Mesenchymal stem cell (in vitro differentiated cells and primary cell): ENCODE data around the gene CIAO3.

ENCODE experiments used
- DNase-seq: peaks from one replicate; pipeline ENCODE4 v3.0.0-alpha.2; 2013
- H2AFZ ChIP-seq: one replicate; pipeline ENCODE4 v1.6.1; 2013; ENCODE audit warnings: low read depth, mild to moderate bottlenecking, control low read depth, inconsistent platforms, low read length, moderate library complexity
- H2AK5ac ChIP-seq: 2 replicates; pipeline ENCODE4 v1.6.1; 2013; ENCODE audit warnings: low read length, moderate library complexity, mild to moderate bottlenecking, inconsistent platforms; ENCODE audit not compliant: severe bottlenecking
- H2BK120ac ChIP-seq: one replicate; pipeline ENCODE4 v1.6.1; 2013; ENCODE audit warnings: low read depth, mild to moderate bottlenecking, inconsistent platforms, low read length, moderate library complexity
- H2BK12ac ChIP-seq, 2 experiments: one replicate each; pipeline ENCODE4 v1.6.1; 2013; ENCODE audit warnings: inconsistent platforms in 2 of 2, low read length in 2 of 2, mild to moderate bottlenecking in 2 of 2, moderate library complexity in 2 of 2, control low read depth in 1 of 2
- H2BK15ac ChIP-seq: one replicate; pipeline ENCODE4 v1.6.1; 2013; ENCODE audit warnings: mild to moderate bottlenecking, low read depth, inconsistent platforms; ENCODE audit not compliant: poor library complexity, severe bottlenecking
- H2BK5ac ChIP-seq: 2 replicates; pipeline ENCODE4 v1.6.1; 2013; ENCODE audit warnings: low read depth, mild to moderate bottlenecking, low read length, control low read depth, inconsistent platforms; ENCODE audit not compliant: poor library complexity, severe bottlenecking
- H3K14ac ChIP-seq, 2 experiments: one replicate each; pipeline ENCODE4 v1.6.1; 2013; ENCODE audit warnings: inconsistent platforms in 2 of 2, low read length in 2 of 2, control low read depth in 1 of 2, mild to moderate bottlenecking in 1 of 2, moderate library complexity in 1 of 2
- H3K18ac ChIP-seq, 2 experiments: one replicate each; pipeline ENCODE4 v1.6.1; 2013; ENCODE audit warnings: inconsistent platforms in 2 of 2, low read length in 2 of 2, control low read depth in 1 of 2, low read depth in 1 of 2, mild to moderate bottlenecking in 1 of 2
- H3K23ac ChIP-seq, 2 experiments: one replicate each; pipeline ENCODE4 v1.6.1; 2013; ENCODE audit warnings: inconsistent platforms in 2 of 2, low read length in 2 of 2, mild to moderate bottlenecking in 2 of 2, moderate library complexity in 2 of 2, control low read depth in 1 of 2
- H3K27ac ChIP-seq: 2 replicates; pipeline ENCODE4 v1.5.1; 2013; ENCODE audit warnings: mild to moderate bottlenecking, moderate library complexity, low read length, control low read depth, inconsistent platforms; ENCODE audit not compliant: poor library complexity, severe bottlenecking
- H3K27me3 ChIP-seq, 2 experiments: 2 replicates each; pipeline versions ENCODE4 v1.6.1 to v1.7.0; 2013; ENCODE audit warnings: low read length in 2 of 2, mild to moderate bottlenecking in 2 of 2, moderate library complexity in 2 of 2, control low read depth in 1 of 2, inconsistent platforms in 1 of 2; ENCODE audit not compliant: control insufficient read depth in 1 of 2, insufficient read depth in 1 of 2
- H3K36me3 ChIP-seq, 2 experiments: 2 replicates each; pipeline versions ENCODE4 v1.6.1 to v1.7.0; 2013; ENCODE audit warnings: low read length in 2 of 2, control low read depth in 1 of 2, inconsistent platforms in 1 of 2, low read depth in 1 of 2, mild to moderate bottlenecking in 1 of 2; ENCODE audit not compliant: insufficient read depth in 2 of 2, control insufficient read depth in 1 of 2
- H3K4ac ChIP-seq, 2 experiments: one replicate each; pipeline ENCODE4 v1.6.1; 2013; ENCODE audit warnings: inconsistent platforms in 2 of 2, low read length in 2 of 2, mild to moderate bottlenecking in 2 of 2, moderate library complexity in 2 of 2, control low read depth in 1 of 2, low read depth in 1 of 2
- H3K4me1 ChIP-seq: 2 replicates; pipeline ENCODE4 v1.6.1; 2013; ENCODE audit warnings: low read depth, low read length, control low read depth; ENCODE audit not compliant: control insufficient read depth, insufficient read depth
- H3K4me2 ChIP-seq: 2 replicates; pipeline ENCODE4 v1.6.1; 2013; ENCODE audit warnings: low read length, mild to moderate bottlenecking, inconsistent platforms; ENCODE audit not compliant: poor library complexity, severe bottlenecking
- H3K4me3 ChIP-seq, 2 experiments: 2 replicates each; pipeline versions ENCODE4 v1.5.1 to v1.7.0; 2013; ENCODE audit warnings: low read length in 2 of 2, mild to moderate bottlenecking in 2 of 2, control low read depth in 1 of 2, low read depth in 1 of 2; ENCODE audit not compliant: insufficient read depth in 1 of 2
- H3K79me1 ChIP-seq: replicated peaks from 2 replicates; pipeline ENCODE4 v1.6.1; 2013; ENCODE audit warnings: mild to moderate bottlenecking, control low read depth, low read length, inconsistent platforms; ENCODE audit not compliant: poor library complexity, severe bottlenecking
- H3K9ac ChIP-seq: 2 replicates; pipeline ENCODE4 v1.7.0; 2013; ENCODE audit warnings: mild to moderate bottlenecking, low read length, moderate library complexity
- H3K9me3 ChIP-seq: 2 replicates; pipeline ENCODE4 v1.7.0; 2013; ENCODE audit warnings: mild to moderate bottlenecking, low read length; ENCODE audit not compliant: control insufficient read depth
- H4K8ac ChIP-seq: one replicate; pipeline ENCODE4 v1.6.1; 2013; ENCODE audit warnings: inconsistent platforms, mild to moderate bottlenecking, low read length, moderate library complexity
- H4K91ac ChIP-seq: one replicate; pipeline ENCODE4 v1.6.1; 2013; ENCODE audit warnings: mild to moderate bottlenecking, low read length, inconsistent platforms
- WGBS: methylation state at CpG from one replicate; pipeline ENCODE4 v1.1.7; 2013; ENCODE audit warnings: mixed read lengths; 5-methylcytosine and 5-hydroxymethylcytosine counted together

The CIAO3 gene

DNA sequence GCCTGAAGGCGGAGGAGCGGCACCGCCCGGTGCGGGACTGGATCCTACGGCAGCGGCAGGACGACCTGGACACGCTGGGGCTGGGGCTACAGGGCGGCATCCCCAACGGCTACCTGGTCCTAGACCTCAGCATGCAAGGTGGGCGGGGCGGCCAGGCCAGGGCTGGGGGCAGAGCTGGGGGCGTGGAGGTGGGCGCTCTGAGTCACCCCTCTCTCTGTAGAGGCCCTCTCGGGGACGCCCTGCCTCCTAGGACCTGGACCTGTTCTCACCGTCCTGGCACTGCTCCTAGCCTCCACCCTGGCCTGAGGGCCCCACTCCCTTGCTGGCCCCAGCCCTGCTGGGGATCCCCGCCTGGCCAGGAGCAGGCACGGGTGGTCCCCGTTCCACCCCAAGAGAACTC is 27.6 kb upstream of the CIAO3 start:
- Histone ChIP-seq H4K8ac (no peak overlapping the region), H2BK120ac (no peak overlapping the region), H3K79me1 (no peaks in the 10 kb centered on the region), H3K18ac (no peak overlapping the region), H3K36me3 (no peaks in the 10 kb centered on the region), H3K9ac (no peak overlapping the region), H2AFZ (no peak overlapping the region), H2AK5ac (no peak overlapping the region), H3K27me3 (peaks cover 0 to 23% of the 10 kb centered on the region in 2 experiments), H4K91ac (no peak overlapping the region), H2BK12ac (no peak overlapping the region), H2BK5ac (no peak overlapping the region), H3K4me2 (no peak overlapping the region), H3K4me3 (no peak overlapping the region), H3K9me3 (no peaks in the 10 kb centered on the region), H3K23ac (no peak overlapping the region), H3K4me1 (peaks cover 9% of the 10 kb centered on the region), H2BK15ac (no peak overlapping the region), H3K27ac (no peak overlapping the region), H3K14ac (no peak overlapping the region), H3K4ac (no peak overlapping the region)
- 89% methylated on average over 21 of the region's 21 CpGs for WGBS
- DNase-seq: no peak

DNA sequence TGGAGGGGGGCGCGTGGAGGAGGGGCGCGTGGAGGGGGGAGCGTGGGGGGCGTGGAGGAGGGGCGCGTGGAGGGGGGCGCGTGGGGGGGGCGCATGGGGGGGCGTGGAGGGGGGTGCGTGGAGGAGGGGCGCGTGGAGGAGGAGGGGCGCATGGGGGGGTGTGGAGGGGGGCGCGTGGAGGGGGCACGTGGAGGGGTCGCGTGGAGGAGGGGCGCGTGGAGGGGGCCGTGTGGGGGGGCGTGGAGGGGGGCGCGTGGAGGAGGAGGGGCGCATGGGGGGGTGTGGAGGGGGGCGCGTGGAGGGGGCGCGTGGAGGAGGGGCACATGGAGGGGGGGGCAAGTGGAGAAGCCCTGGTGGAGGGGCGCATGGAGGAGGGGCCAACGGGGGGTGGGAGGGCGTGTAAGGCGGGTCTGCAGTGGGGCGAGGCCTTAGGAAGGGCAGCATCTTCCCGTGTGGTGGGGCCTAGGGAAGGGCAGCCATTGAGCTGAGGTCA is 27.0 kb upstream of the CIAO3 start:
- WGBS: 80% methylated on average over 5 of the region's 38 CpGs
- peaks cover 0 to 29% of the 10 kb centered on the region in 2 experiments for H3K27me3 ChIP-seq

DNA sequence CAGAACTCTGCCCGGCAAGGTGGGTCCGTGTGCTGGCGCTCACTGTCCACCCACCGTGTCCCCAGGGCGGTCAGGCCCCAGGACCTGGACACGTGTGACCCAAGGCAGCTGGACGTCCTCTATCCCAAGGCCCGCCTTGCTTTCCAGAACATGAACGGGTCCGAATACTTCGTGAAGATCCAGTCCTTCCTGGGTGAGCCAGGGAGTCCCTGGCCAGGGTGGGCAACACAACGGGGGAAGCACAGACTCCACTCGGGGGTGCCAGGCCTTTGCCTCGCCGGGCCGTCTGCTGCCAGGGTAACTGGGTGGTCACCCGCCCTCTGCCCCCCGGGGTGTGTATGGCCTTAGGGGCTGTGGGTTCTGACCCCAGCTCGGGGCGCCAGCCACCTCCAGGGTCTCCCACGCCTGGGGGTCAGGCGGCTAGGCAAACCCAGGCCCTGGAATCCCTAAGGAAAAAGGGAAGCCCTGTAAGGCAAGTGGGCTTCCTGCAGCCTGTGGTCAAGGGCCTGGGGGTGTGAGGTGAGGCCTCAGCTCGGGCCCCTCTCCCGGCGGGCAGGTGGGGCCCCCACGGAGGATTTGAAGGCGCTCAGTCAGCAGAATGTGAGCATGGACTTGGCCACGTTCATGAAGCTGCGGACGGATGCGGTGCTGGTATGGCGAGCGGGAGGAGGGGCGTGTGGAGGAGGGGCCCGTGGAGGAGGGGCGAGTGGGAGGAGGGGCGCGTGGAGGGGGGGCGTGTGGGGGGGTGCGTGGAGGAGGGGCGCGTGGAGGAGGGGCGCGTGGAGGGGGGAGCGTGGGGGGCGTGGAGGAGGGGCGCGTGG is 26.2 kb upstream of the CIAO3 start:
- Histone ChIP-seq H2BK120ac (no peak overlapping the region), H3K27me3 (peaks cover 0 to 37% of the 10 kb centered on the region in 2 experiments), H2AK5ac (no peak overlapping the region), H3K4ac (no peak overlapping the region), H4K8ac (no peak overlapping the region), H3K4me2 (no peak overlapping the region), H3K4me1 (peaks cover 8% of the 10 kb centered on the region), H2AFZ (no peak overlapping the region), H4K91ac (no peak overlapping the region), H3K9me3 (no peaks in the 10 kb centered on the region), H3K4me3 (no peak overlapping the region), H2BK12ac (no peak overlapping the region), H3K36me3 (no peaks in the 10 kb centered on the region), H3K79me1 (no peaks in the 10 kb centered on the region), H3K27ac (no peak overlapping the region), H3K9ac (no peak overlapping the region), H3K23ac (no peak overlapping the region), H3K18ac (no peak overlapping the region), H2BK5ac (no peak overlapping the region), H3K14ac (no peak overlapping the region), H2BK15ac (no peak overlapping the region)
- WGBS: 89% methylated on average over 30 of the region's 48 CpGs
- DNase-seq: no peak

More for the DNA sequence above, 27.0 kb upstream of the CIAO3 start:
- H2AFZ ChIP-seq: no peak overlapping the region
- H2BK15ac ChIP-seq: no peak overlapping the region
- no peaks in the 10 kb centered on the region for H3K36me3 ChIP-seq
- no peak overlapping the region for H3K18ac ChIP-seq
- no peak overlapping the region for H4K91ac ChIP-seq
- H3K79me1 ChIP-seq: no peaks in the 10 kb centered on the region
- no peak overlapping the region for H2BK12ac ChIP-seq
- no peak overlapping the region for H2BK5ac ChIP-seq
- no peak overlapping the region for H3K4me3 ChIP-seq
- no peak overlapping the region for H3K27ac ChIP-seq
- H3K14ac ChIP-seq: no peak overlapping the region
- peaks cover 8% of the 10 kb centered on the region for H3K4me1 ChIP-seq
- no peak overlapping the region for H2AK5ac ChIP-seq
- no peak overlapping the region for H3K4me2 ChIP-seq
- H4K8ac ChIP-seq: no peak overlapping the region
- H2BK120ac ChIP-seq: no peak overlapping the region
- no peak overlapping the region for H3K23ac ChIP-seq
- H3K9ac ChIP-seq: no peak overlapping the region
- no peak overlapping the region for H3K4ac ChIP-seq
- no peaks in the 10 kb centered on the region for H3K9me3 ChIP-seq
- DNase-seq: no peak

DNA sequence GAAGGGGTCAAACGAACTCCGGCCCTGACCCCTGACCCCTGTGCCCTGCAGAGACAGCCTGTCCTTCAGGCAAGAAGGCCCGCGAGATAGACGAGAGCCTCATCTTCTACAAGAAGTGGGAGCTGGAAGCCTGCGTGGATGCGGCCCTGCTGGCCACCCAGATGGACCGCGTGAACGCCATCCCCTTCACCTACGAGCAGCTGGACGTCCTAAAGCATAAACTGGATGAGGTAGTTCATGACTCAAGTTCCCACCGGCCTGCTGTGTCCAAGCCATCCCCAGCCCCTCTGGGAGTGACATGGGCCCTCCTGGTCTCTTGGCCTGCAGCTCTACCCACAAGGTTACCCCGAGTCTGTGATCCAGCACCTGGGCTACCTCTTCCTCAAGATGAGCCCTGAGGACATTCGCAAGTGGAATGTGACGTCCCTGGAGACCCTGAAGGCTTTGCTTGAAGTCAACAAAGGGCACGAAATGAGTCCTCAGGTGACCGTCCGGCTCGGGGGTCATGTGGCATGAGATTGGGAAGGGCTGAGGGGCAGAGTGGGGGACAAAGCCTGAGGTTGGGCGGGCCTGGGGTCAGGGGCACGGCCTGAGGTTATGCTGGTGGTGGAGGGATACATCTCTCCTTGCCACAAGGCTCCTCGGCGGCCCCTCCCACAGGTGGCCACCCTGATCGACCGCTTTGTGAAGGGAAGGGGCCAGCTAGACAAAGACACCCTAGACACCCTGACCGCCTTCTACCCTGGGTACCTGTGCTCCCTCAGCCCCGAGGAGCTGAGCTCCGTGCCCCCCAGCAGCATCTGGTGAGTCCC is 25.4 kb upstream of the CIAO3 start:
- H3K4me1 ChIP-seq: peaks cover 8% of the 10 kb centered on the region
- 89% methylated on average over 29 of the region's 29 CpGs for WGBS

More for the DNA sequence above, 25.4 kb upstream of the CIAO3 start:
- Histone ChIP-seq H2BK5ac (no peak overlapping the region), H4K91ac (no peak overlapping the region), H3K4me2 (no peak overlapping the region), H3K4ac (no peak overlapping the region), H3K36me3 (no peaks in the 10 kb centered on the region), H3K79me1 (no peaks in the 10 kb centered on the region), H3K18ac (no peak overlapping the region), H2BK120ac (no peak overlapping the region), H2BK12ac (no peak overlapping the region), H3K9me3 (no peaks in the 10 kb centered on the region), H2AFZ (no peak overlapping the region), H2AK5ac (no peak overlapping the region), H3K14ac (no peak overlapping the region), H2BK15ac (no peak overlapping the region), H3K27ac (no peak overlapping the region), H3K23ac (no peak overlapping the region), H3K27me3 (peaks cover 0 to 39% of the 10 kb centered on the region in 2 experiments), H3K9ac (no peak overlapping the region), H3K4me3 (no peak overlapping the region), H4K8ac (no peak overlapping the region)
- no peak for DNase-seq
